ENCODE measurements around the gene CALML6. TPM values are rescaled to one million over a fixed set of nuclear protein-coding genes. Genes with fewer than 3 reads are reported as not detected.

The CALML6 gene
- total RNA-seq, 1 donor from 2014 or later: under 0.01 TPM

GRCh38 chr1:1964811-1965210 lies 49.8 kb downstream of the CALML6 start:
- DNase-seq (ENCODE audit: low read depth in 2 of 2): no peak

DNA sequence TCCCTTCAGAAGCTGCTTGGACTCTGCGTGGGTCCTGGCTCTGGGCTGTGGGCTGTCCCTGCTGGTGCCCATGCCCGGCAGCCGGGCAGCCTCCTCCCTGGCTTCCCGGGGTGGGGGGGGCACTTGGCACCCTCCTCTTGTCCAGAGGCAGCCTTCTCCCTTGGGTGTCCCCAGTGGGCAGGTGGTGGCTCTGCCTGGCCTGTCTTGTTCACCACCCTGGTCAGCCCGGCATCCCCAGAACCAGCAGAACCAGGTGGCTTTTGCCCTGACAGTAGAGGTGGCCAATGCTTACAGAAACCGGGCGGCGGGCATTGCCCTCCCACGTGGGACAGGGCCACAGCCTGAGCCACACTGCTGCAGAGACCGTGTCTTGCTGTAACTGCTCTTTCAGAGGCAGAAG lies 50.5 kb downstream of the CALML6 start:
- DNase-seq (ENCODE audit: low read depth in 2 of 2): no peak

DNA sequence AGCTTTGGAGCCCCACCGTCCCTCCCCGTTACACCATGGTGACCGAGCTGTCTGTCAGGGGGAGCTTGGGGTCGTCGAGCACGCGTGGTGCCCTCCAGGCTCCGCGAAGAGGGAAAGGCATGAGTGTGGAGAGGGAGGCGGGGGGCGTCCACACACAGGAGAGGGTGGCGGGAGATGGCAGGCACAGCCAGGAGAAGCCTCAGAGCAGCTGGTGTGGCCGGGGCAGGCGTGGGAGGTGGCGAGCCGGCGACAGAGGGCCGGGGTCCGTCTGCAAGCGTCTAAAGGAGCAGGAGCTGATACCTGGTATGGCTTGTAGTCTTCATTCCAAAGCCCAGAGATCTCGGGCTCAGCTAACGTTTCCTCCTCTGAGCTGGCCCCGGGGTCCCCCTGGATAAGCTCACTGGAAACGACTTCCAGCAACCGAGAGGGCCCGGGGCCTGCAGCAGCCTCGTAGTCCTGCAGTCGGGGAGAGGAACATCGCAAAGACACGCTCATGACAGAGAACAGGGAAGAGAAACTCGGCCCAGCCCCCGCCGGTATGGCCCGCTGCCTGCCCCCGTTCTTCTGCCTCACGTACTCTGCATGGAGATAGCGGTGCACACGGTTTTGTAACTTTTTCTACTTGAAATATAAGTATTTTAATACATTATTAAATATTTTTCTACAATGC lies 51.1 kb downstream of the CALML6 start:
- DNase-seq (ENCODE audit: low read depth in 2 of 2): no peak

Other genes starting within 250 kb of the CALML6 start
- 15.7 and 32.0 TPM in 2 replicates for gene SLC35E2B, start 222.5 kb upstream of the CALML6 start, total RNA-seq
- 2.8 and 11.4 TPM in 2 replicates for gene CDK11A, start 190.9 kb upstream of the CALML6 start, total RNA-seq
- gene NADK, start 136.8 kb upstream of the CALML6 start, total RNA-seq: 33.1 and 37.8 TPM in 2 replicates
- gene GNB1, start 24.2 kb upstream of the CALML6 start, total RNA-seq: 72.4 and 119 TPM in 2 replicates
- 0.13 TPM in 2 replicates for gene TMEM52, start 4.0 kb downstream of the CALML6 start, total RNA-seq
- not detected in 2 replicates for gene CFAP74, start 88.5 kb downstream of the CALML6 start, total RNA-seq
- 0.51 and 1.0 TPM in 2 replicates for gene GABRD, start 104.1 kb downstream of the CALML6 start, total RNA-seq
- gene PRKCZ, start 135.2 kb downstream of the CALML6 start, total RNA-seq: 23.8 and 24.0 TPM in 2 replicates